GM08714 (cell line): ENCODE data around the gene BLOC1S3.
"Not testable (repeated sequence)": the region's sequence is repeated elsewhere in the genome, so short reads cannot be mapped to it uniquely, and the experiment has no call there.

Experiments
- H3K4me3 ChIP-seq: fragments of 200-500 bp; sonication (Bioruptor generic); 2 replicates; pipeline ENCODE4 v1.5.1; 2014; ENCODE audit warnings: mild to moderate bottlenecking, low read length, inconsistent platforms
- ZNF274 ChIP-seq: IDR thresholded peaks from 2 replicates; pipeline ENCODE4 v1.6.1; 2012; ENCODE audit warnings: mild to moderate bottlenecking, low read depth, low read length

Gene BLOC1S3

GRCh38 chr19:45224645-45225044 is 46.1 kb downstream of the BLOC1S3 start:
- H3K4me3 ChIP-seq: no peak overlapping the region
- TF ChIP-seq ZNF274: no peak

- not testable (repeated sequence) for H3K4me3 ChIP-seq
Observed at GRCh38 chr19:45229056-45229455, 50.5 kb downstream of the BLOC1S3 start.
